IPS DF 6.9 (cell line): ENCODE data around the gene FAM20C.

ENCODE experiments used
- DNase-seq: peaks from one replicate; pipeline ENCODE4 v3.0.0-alpha.2; 2013; ENCODE audit warnings: low read depth, low spot score
- H3K27ac ChIP-seq: one replicate; pipeline ENCODE4 v1.5.1; 2013; ENCODE audit warnings: low read length, control low read depth
- H3K27me3 ChIP-seq: 2 replicates; pipeline ENCODE4 v1.6.1; 2013; ENCODE audit warnings: mild to moderate bottlenecking, low read length; ENCODE audit not compliant: control insufficient read depth, insufficient read depth
- H3K36me3 ChIP-seq: 2 replicates; pipeline ENCODE4 v1.6.1; 2013; ENCODE audit warnings: low read length; ENCODE audit not compliant: control insufficient read depth, insufficient read depth
- H3K4me1 ChIP-seq: 2 replicates; pipeline ENCODE4 v1.6.1; 2013; ENCODE audit warnings: low read length; ENCODE audit not compliant: control insufficient read depth, insufficient read depth
- H3K4me3 ChIP-seq: 2 replicates; pipeline ENCODE4 v1.5.1; 2013; ENCODE audit warnings: mild to moderate bottlenecking, low read length
- H3K9me3 ChIP-seq: 2 replicates; pipeline ENCODE4 v1.6.1; 2013; ENCODE audit warnings: low read length, inconsistent platforms; ENCODE audit not compliant: control insufficient read depth, insufficient read depth
- WGBS: extraction: QIAGEN DNeasy Blood & Tissue Kit; methylation state at CpG from one replicate; pipeline ENCODE4 v1.1.7; 2013; ENCODE audit warnings: mixed read lengths, missing lambda C conversion rate; ENCODE audit not compliant: insufficient read length, insufficient coverage; 5-methylcytosine and 5-hydroxymethylcytosine counted together

The FAM20C gene

DNA sequence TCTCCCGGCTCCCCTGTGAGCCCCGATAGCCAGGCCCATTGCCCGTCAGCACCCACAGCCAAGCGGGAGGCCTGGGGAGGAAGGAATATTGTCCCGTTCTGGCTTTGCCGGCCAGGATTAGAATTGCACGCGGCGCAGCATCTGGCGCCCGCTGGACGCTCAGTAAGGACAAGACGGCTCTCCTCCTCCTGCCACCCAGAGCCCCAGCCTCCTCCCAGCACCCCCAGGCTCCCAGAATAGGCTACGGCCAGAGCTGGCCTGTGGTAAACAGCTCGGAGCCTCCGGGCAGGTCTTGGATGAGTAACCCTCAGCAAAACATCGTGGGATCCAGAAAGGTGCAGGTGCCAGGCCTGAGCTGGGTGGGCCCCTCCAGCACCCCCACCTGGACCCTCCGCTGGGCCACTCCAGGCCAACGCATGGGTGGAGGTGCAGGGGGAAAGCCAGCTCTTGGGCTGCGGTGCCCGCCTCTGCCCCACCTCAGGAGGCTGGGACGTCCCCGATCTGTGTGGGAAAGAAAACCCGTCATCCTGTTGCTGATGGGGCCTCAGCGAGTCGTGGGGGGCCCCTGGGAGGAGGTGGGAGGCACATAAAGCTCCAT is 5.8 kb upstream of the FAM20C start:
- no peak for DNase-seq
- Histone ChIP-seq H3K27me3 (no peaks in the 10 kb centered on the region), H3K4me1 (peaks cover 14% of the 10 kb centered on the region), H3K4me3 (no peak overlapping the region), H3K9me3 (no peaks in the 10 kb centered on the region), H3K36me3 (no peaks in the 10 kb centered on the region; the same call in 1 of the 2 replicates), H3K27ac (no peak overlapping the region)
- no CpG with 5 or more reads among the region's 26 CpGs for WGBS

GRCh38 chr7:187227-187927 is 5.0 kb upstream of the FAM20C start:
- Histone ChIP-seq H3K36me3 (no peaks in the 10 kb centered on the region; the same call in 1 of the 2 replicates), H3K27me3 (no peaks in the 10 kb centered on the region), H3K4me1 (peaks cover 15% of the 10 kb centered on the region), H3K27ac (no peak overlapping the region), H3K9me3 (no peaks in the 10 kb centered on the region), H3K4me3 (no peak overlapping the region)
- no peak for DNase-seq
- WGBS, result no CpG with 5 or more reads among the region's 28 CpGs

- H3K36me3 ChIP-seq, result no peaks in the 10 kb centered on the region; the same call in 1 of the 2 replicates
- peaks cover 13% of the 10 kb centered on the region for H3K4me1 ChIP-seq
- no peak overlapping the region for H3K27ac ChIP-seq
- no peaks in the 10 kb centered on the region for H3K27me3 ChIP-seq
- H3K4me3 ChIP-seq, result no peak overlapping the region
- no peak for DNase-seq
- no peaks in the 10 kb centered on the region for H3K9me3 ChIP-seq
- WGBS, result no CpG with 5 or more reads among the region's 11 CpGs
These were observed 4.2 kb upstream of the FAM20C start for GRCh38 chr7:188174-188573.

GRCh38 chr7:188727-189500 is 3.5 kb upstream of the FAM20C start:
- no CpG with 5 or more reads among the region's 24 CpGs for WGBS
- Histone ChIP-seq H3K4me1 (peaks cover 12% of the 10 kb centered on the region), H3K9me3 (no peaks in the 10 kb centered on the region), H3K27me3 (no peaks in the 10 kb centered on the region), H3K4me3 (no peak overlapping the region), H3K27ac (no peak overlapping the region), H3K36me3 (no peaks in the 10 kb centered on the region; the same call in 1 of the 2 replicates)
- no peak for DNase-seq

GRCh38 chr7:189719-190118 is 2.7 kb upstream of the FAM20C start:
- no peak for DNase-seq
- H3K4me3 ChIP-seq, result no peak overlapping the region
- no peak overlapping the region for H3K27ac ChIP-seq
- peaks cover 10% of the 10 kb centered on the region for H3K4me1 ChIP-seq
- H3K36me3 ChIP-seq, result no peaks in the 10 kb centered on the region; the same call in 1 of the 2 replicates
- no CpG with 5 or more reads among the region's 4 CpGs for WGBS
- H3K27me3 ChIP-seq, result no peaks in the 10 kb centered on the region
- H3K9me3 ChIP-seq, result no peaks in the 10 kb centered on the region

DNA sequence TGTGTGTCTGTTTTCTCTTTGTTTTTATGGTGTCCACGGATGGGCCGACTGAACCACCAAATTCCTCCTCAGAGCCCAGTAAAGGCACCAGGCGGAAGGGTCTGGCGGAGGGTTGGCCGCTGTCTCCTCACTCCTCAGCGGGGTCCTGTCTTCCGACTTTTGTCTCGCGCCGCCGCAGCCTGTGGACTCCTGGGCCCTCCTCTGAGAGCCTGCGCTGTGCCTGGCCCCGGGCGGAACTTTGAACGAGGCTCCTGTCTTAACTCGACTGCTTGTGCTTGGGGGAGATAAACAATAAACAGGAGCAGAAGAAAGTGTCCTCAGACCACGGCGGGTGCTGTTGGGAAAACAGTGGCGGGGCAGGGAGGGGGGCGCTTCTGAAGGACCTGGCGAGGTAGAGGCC is 2.2 kb upstream of the FAM20C start:
- Histone ChIP-seq H3K4me1 (peaks cover 11% of the 10 kb centered on the region), H3K4me3 (no peak overlapping the region), H3K27me3 (no peaks in the 10 kb centered on the region), H3K27ac (no peak overlapping the region), H3K9me3 (no peaks in the 10 kb centered on the region), H3K36me3 (no peaks in the 10 kb centered on the region; the same call in 1 of the 2 replicates)
- no peak for DNase-seq
- no CpG with 5 or more reads among the region's 21 CpGs for WGBS

- Histone ChIP-seq H3K36me3 (peaks cover 9% of the 10 kb centered on the region), H3K4me3 (peak overlapping the region; percentile 25; the same call in 1 of the 2 replicates), H3K4me1 (peaks cover 11% of the 10 kb centered on the region), H3K27ac (no peak overlapping the region), H3K27me3 (no peaks in the 10 kb centered on the region), H3K9me3 (no peaks in the 10 kb centered on the region)
- DNase-seq, result no peak
- no CpG with 5 or more reads among the region's 34 CpGs for WGBS
These were observed 1.0 kb upstream of the FAM20C start for GRCh38 chr7:191105-191980.

- Histone ChIP-seq H3K4me3 (peak overlapping the region; percentile 78; the same call in 1 of the 2 replicates), H3K36me3 (peaks cover 24% of the 10 kb centered on the region), H3K27ac (no peak overlapping the region), H3K4me1 (peaks cover 11% of the 10 kb centered on the region), H3K9me3 (no peaks in the 10 kb centered on the region), H3K27me3 (no peaks in the 10 kb centered on the region)
- no CpG with 5 or more reads among the region's 119 CpGs for WGBS
- DNase-seq, result no peak
These were observed 520 bp downstream of the FAM20C start for GRCh38 chr7:192701-193480.

- no CpG with 5 or more reads among the region's 57 CpGs for WGBS
- Histone ChIP-seq H3K9me3 (no peaks in the 10 kb centered on the region), H3K4me3 (peak overlapping the region; percentile 78), H3K4me1 (peaks cover 11% of the 10 kb centered on the region), H3K27me3 (no peaks in the 10 kb centered on the region), H3K36me3 (peaks cover 31% of the 10 kb centered on the region), H3K27ac (no peak overlapping the region)
- DNase-seq, result no peak
These were observed 1.3 kb downstream of the FAM20C start for GRCh38 chr7:193481-194251.
